ENCODE measurements around the gene EMILIN2.

DNA sequence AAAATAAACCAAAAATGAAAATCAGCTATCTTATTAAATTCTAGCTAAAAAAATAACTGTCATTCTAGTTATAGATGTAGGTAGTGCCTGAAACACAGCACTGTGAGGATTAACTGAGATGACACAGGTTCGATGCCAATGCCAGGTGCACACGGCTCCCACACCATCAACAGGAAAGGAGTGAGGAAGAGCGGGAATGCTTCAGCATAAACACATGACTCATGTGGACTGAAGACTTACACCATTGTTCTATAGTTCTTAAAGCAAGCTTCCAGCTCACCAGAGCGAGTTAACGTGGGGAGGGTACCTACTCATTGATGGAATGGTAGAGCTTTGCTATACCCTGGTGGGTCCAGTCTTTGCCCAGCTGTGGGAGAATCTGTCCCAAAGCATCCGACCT, 76.7 kb downstream of the EMILIN2 start:
- TF ChIP-seq, protein P1, sequence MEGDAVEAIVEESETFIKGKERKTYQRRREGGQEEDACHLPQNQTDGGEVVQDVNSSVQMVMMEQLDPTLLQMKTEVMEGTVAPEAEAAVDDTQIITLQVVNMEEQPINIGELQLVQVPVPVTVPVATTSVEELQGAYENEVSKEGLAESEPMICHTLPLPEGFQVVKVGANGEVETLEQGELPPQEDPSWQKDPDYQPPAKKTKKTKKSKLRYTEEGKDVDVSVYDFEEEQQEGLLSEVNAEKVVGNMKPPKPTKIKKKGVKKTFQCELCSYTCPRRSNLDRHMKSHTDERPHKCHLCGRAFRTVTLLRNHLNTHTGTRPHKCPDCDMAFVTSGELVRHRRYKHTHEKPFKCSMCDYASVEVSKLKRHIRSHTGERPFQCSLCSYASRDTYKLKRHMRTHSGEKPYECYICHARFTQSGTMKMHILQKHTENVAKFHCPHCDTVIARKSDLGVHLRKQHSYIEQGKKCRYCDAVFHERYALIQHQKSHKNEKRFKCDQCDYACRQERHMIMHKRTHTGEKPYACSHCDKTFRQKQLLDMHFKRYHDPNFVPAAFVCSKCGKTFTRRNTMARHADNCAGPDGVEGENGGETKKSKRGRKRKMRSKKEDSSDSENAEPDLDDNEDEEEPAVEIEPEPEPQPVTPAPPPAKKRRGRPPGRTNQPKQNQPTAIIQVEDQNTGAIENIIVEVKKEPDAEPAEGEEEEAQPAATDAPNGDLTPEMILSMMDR (IDR thresholded peaks at IDR 0.05; ENCODE audit: control extremely low read depth in 1 of 3, insufficient read depth in 1 of 3, low read depth in 1 of 3, low read length in 3 of 3): no peak
- TF ChIP-seq POLR2A (IDR thresholded peaks at IDR 0.05; ENCODE audit: control extremely low read depth in 1 of 2, low read depth in 2 of 2, low read length in 2 of 2) (no peak), YY1 (IDR thresholded peaks at IDR 0.05; ENCODE audit: low read depth, low read length) (no peak)
